Measurements from ENCODE around the gene PIEZO1. TPM values are rescaled to one million over a fixed set of nuclear protein-coding genes. Genes with fewer than 3 reads are reported as not detected.
"Not testable (repeated sequence)": the region's sequence is repeated elsewhere in the genome, so short reads cannot be mapped to it uniquely, and the experiment has no call there.

PIEZO1 gene
- total RNA-seq, 1 donor from 2014 or later = 5.5 TPM

DNA sequence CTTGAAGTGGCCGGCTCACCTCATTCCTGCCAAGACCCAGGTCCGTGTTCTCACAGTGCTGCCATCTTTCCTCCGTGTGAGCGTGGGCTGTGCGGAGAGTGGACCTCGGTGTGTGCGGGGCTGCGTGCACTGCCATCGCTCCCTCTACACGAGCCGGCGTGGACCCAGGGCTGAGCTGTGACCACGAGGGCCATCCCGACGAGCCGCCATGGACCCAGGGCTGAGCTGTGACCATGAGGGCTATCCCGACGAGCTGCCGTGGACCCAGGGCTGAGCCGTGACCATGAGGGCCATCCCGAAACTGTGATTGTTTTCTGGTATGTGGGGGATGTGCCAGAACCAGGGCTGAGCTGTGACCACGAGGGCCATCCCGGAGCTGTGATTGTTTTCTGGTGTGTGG is 113.2 kb downstream of the PIEZO1 start:
- peaks cover 5% of the 10 kb centered on the region for H3K36me3 Mint-ChIP-seq
- Histone ChIP-seq H3K9ac (no peak overlapping the region), H3K79me2 (ENCODE audit: low read depth) (no peaks in the 10 kb centered on the region), H3K27ac (no peak overlapping the region), H3K27me3 (no peaks in the 10 kb centered on the region), H3K4me2 (no peak overlapping the region), H3K9me3 (ENCODE audit: low read depth) (no peaks in the 10 kb centered on the region), H2AFZ (replicated peaks) (no peak overlapping the region), H3K4me3 (no peak overlapping the region), H3F3A (ENCODE audit: low read depth) (peaks cover 3% of the 10 kb centered on the region), H4K20me1 (ENCODE audit: low read depth) (no peaks in the 10 kb centered on the region), H3K4me1 (no peaks in the 10 kb centered on the region), H3K36me3 (no peaks in the 10 kb centered on the region)
- peak overlapping the region; percentile 24 for H3K4me3 Mint-ChIP-seq
- TF ChIP-seq EZH2 (IDR thresholded peaks at IDR 0.05) = no peak
- TF ChIP-seq EZH2phosphoT487 (IDR thresholded peaks at IDR 0.05) = no peak
- TF ChIP-seq, protein P1, sequence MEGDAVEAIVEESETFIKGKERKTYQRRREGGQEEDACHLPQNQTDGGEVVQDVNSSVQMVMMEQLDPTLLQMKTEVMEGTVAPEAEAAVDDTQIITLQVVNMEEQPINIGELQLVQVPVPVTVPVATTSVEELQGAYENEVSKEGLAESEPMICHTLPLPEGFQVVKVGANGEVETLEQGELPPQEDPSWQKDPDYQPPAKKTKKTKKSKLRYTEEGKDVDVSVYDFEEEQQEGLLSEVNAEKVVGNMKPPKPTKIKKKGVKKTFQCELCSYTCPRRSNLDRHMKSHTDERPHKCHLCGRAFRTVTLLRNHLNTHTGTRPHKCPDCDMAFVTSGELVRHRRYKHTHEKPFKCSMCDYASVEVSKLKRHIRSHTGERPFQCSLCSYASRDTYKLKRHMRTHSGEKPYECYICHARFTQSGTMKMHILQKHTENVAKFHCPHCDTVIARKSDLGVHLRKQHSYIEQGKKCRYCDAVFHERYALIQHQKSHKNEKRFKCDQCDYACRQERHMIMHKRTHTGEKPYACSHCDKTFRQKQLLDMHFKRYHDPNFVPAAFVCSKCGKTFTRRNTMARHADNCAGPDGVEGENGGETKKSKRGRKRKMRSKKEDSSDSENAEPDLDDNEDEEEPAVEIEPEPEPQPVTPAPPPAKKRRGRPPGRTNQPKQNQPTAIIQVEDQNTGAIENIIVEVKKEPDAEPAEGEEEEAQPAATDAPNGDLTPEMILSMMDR (IDR thresholded peaks at IDR 0.05) = no peak
- H3K4me1 Mint-ChIP-seq = peaks cover 2% of the 10 kb centered on the region
- H3K9me3 Mint-ChIP-seq = no peaks in the 10 kb centered on the region
- peaks cover 2% of the 10 kb centered on the region for H3K27me3 Mint-ChIP-seq (ENCODE audit: insufficient read depth, low read depth)
- no peak overlapping the region for H3K27ac Mint-ChIP-seq
- DNase-seq (ENCODE audit: low spot score) = no peak

DNA sequence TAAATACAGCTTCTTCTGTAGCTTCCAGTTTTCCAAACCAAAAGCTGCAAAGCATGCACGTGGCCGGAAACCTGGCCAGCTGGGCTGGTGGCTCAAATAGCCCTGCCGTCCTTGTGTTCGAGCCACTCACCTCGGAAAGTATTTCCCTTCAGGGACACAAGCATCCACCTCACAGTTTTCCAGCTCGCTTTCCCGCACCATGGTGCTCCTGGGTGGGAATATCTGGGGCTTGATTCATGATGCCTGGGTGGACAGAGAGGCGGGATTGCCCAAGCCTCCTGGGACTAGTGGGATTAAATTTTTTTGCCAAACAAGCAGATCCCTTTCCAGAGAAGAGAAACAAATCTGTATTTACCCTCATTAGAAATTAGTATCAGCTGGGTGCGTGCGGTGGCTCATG is 115.0 kb downstream of the PIEZO1 start:
- H3K27ac Mint-ChIP-seq = no peak overlapping the region
- Histone ChIP-seq H3K79me2 (ENCODE audit: low read depth) (peaks cover 2% of the 10 kb centered on the region), H3K4me2 (no peak overlapping the region), H3K9me3 (ENCODE audit: low read depth) (no peaks in the 10 kb centered on the region), H3K27me3 (no peaks in the 10 kb centered on the region), H3K9ac (no peak overlapping the region), H2AFZ (replicated peaks) (no peak overlapping the region), H3K4me3 (no peak overlapping the region), H3F3A (ENCODE audit: low read depth) (peaks cover 6% of the 10 kb centered on the region), H3K4me1 (no peaks in the 10 kb centered on the region), H3K27ac (no peak overlapping the region), H4K20me1 (ENCODE audit: low read depth) (no peaks in the 10 kb centered on the region), H3K36me3 (no peaks in the 10 kb centered on the region)
- H3K27me3 Mint-ChIP-seq (ENCODE audit: insufficient read depth, low read depth) = peaks cover 2% of the 10 kb centered on the region
- no peak overlapping the region for H3K4me3 Mint-ChIP-seq
- DNase-seq (ENCODE audit: low spot score) = no peak
- H3K4me1 Mint-ChIP-seq = peaks cover 3% of the 10 kb centered on the region
- TF ChIP-seq, protein P1 (IDR thresholded peaks at IDR 0.05) = no peak
- TF ChIP-seq EZH2 (IDR thresholded peaks at IDR 0.05) (no peak), EZH2phosphoT487 (IDR thresholded peaks at IDR 0.05) (no peak)
- peaks cover 5% of the 10 kb centered on the region for H3K36me3 Mint-ChIP-seq
- no peaks in the 10 kb centered on the region for H3K9me3 Mint-ChIP-seq

DNA sequence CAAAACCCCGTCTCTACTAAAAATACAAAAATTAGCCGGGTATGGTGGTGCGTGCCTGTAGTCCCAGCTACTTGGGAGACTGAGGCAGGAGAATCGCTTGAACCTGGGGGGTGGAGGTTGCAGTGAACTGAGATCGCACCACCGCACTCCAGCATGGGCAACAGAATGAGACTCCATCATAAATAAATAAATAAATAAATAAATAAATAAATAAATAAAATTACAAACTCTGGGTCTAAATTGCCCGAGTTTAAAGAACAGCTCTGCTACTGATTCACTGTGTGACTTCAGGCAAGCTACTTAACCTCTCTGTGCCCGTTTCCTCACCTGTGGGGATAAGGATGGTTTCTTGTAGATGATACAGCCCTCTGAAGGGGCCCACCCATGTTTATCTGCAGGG is 115.5 kb downstream of the PIEZO1 start:
- H2AFZ ChIP-seq (replicated peaks); H3K9me3 Mint-ChIP-seq; H3K27ac ChIP-seq; H3K4me1 ChIP-seq; H3K79me2 ChIP-seq (ENCODE audit: low read depth); H3K4me1 Mint-ChIP-seq; H3K9me3 ChIP-seq (ENCODE audit: low read depth); DNase-seq (ENCODE audit: low spot score); H3K36me3 ChIP-seq; H3K27ac Mint-ChIP-seq; H3F3A ChIP-seq (ENCODE audit: low read depth); H3K27me3 ChIP-seq; H3K27me3 Mint-ChIP-seq (ENCODE audit: insufficient read depth, low read depth); H3K4me2 ChIP-seq; H3K36me3 Mint-ChIP-seq; H4K20me1 ChIP-seq (ENCODE audit: low read depth); H3K4me3 Mint-ChIP-seq; H3K9ac ChIP-seq; H3K4me3 ChIP-seq: not testable (repeated sequence)

DNA sequence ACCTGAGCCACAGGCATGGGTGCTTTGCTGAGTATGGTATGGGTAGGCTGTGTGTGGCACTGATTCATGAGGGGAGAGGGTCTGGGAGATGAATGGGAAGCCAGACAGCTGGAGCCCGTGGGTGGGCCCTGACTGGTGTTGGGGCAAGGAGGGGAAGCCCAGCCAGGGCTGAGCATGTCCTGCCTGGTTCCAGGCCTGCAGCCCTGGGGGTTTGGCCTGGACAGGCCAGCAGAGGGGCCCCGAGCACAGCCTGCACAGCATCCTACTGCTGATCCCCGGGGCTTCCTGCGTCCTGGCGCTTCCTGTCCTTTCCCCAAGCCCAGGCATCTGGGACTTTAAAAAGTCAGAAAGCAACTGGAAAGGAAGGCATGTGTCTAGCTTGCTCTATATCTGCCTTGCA is 117.6 kb downstream of the PIEZO1 start:
- Histone ChIP-seq H3F3A (ENCODE audit: low read depth) (peaks cover 6% of the 10 kb centered on the region), H3K9ac (no peak overlapping the region), H3K9me3 (ENCODE audit: low read depth) (no peaks in the 10 kb centered on the region), H3K27me3 (no peaks in the 10 kb centered on the region), H3K4me1 (no peaks in the 10 kb centered on the region), H4K20me1 (ENCODE audit: low read depth) (no peaks in the 10 kb centered on the region), H2AFZ (replicated peaks) (no peak overlapping the region), H3K4me3 (no peak overlapping the region), H3K79me2 (ENCODE audit: low read depth) (peaks cover 15% of the 10 kb centered on the region), H3K27ac (peak overlapping the region; percentile 70), H3K4me2 (no peak overlapping the region), H3K36me3 (no peaks in the 10 kb centered on the region)
- H3K27ac Mint-ChIP-seq = no peak overlapping the region
- no peaks in the 10 kb centered on the region for H3K27me3 Mint-ChIP-seq (ENCODE audit: insufficient read depth, low read depth)
- H3K4me1 Mint-ChIP-seq = peaks cover 9% of the 10 kb centered on the region
- H3K4me3 Mint-ChIP-seq = no peak overlapping the region
- peaks cover 5% of the 10 kb centered on the region for H3K36me3 Mint-ChIP-seq
- H3K9me3 Mint-ChIP-seq = no peaks in the 10 kb centered on the region
- DNase-seq (ENCODE audit: low spot score) = peak; percentile 41
- TF ChIP-seq, protein P1 (IDR thresholded peaks at IDR 0.05) = peak; percentile 6
- TF ChIP-seq EZH2 (IDR thresholded peaks at IDR 0.05) = no peak
